ENCODE results near the gene FCHO1. TPM values are rescaled to one million over a fixed set of nuclear protein-coding genes. Genes with fewer than 3 reads are reported as not detected.
A peak's percentile ranks its signal among the peaks of the same experiment; 100 is the strongest.
"Not testable (repeated sequence)": the region's sequence is repeated elsewhere in the genome, so short reads cannot be mapped to it uniquely, and the experiment has no call there.

FCHO1 gene
- polyA plus RNA-seq, 1 donor: 1.6 TPM

DNA sequence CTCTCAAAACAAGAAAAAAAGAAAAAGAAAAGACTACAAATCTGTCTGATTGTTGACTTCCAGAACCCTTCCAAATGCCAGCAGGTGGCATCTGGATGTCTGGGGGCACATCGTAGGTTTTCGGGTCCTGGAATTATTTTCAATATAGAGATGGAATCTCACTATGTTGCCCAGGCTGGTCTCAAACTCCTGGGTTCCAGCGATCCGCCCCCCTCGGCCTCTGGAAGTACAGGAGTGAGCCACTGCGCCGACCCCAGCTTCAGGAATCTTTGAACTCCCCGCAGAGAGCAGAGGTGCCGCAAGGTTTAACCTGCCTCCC is 43.1 kb downstream of the FCHO1 start:
- no peak for DNase-seq

GRCh38 chr19:17794731-17795494 is 43.6 kb downstream of the FCHO1 start, which contains the start of gene B3GNT3:
TSS of gene B3GNT3 (plus strand) at chr19:17795138. CDS start at chr19:17807808, 12,670 bp downstream.
- peak; percentile 40 for DNase-seq

- DNase-seq: no peak
These were observed 44.2 kb downstream of the FCHO1 start for GRCh38 chr19:17795495-17795856.

- DNase-seq: no peak
These were observed 44.9 kb downstream of the FCHO1 start for GRCh38 chr19:17796013-17796837.

GRCh38 chr19:17796838-17797423 is 45.7 kb downstream of the FCHO1 start:
- no peak for DNase-seq

GRCh38 chr19:17797424-17798201 is 46.3 kb downstream of the FCHO1 start:
- DNase-seq: no peak

GRCh38 chr19:17798599-17798998 is 47.3 kb downstream of the FCHO1 start:
- not testable (repeated sequence) for DNase-seq

GRCh38 chr19:17802137-17802858 is 51.0 kb downstream of the FCHO1 start:
- DNase-seq: no peak

- no peak for DNase-seq
These were observed 52.1 kb downstream of the FCHO1 start for GRCh38 chr19:17803264-17803896.

GRCh38 chr19:17805427-17805826 is 54.1 kb downstream of the FCHO1 start:
- no peak for DNase-seq

DNA sequence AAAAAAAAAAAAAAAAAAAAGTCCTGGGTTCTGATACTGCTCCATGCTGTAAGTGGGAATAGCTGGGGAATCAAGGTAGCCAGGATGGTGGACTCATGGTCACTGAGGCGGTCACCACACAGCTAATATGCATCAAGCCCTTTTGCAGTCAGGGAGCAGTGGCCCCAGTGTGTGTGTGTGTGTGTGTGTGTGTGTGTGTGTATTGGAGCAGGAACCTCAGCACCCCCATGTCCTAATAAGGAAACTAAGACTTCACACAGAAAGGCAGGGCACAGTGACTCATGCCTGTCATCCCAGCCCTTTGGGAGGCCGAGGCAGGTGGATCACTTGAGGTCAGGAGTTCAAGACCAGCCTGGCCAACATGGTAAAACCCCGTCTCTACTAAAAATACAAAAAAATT is 55.7 kb downstream of the FCHO1 start:
- no peak for DNase-seq

DNA sequence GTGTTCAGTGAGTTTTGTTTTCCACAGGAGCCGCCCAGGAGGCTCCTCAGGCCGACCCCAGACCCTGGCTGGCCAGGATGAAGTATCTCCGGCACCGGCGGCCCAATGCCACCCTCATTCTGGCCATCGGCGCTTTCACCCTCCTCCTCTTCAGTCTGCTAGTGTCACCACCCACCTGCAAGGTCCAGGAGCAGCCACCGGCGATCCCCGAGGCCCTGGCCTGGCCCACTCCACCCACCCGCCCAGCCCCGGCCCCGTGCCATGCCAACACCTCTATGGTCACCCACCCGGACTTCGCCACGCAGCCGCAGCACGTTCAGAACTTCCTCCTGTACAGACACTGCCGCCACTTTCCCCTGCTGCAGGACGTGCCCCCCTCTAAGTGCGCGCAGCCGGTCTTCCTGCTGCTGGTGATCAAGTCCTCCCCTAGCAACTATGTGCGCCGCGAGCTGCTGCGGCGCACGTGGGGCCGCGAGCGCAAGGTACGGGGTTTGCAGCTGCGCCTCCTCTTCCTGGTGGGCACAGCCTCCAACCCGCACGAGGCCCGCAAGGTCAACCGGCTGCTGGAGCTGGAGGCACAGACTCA is 56.5 kb downstream of the FCHO1 start:
- no peak for DNase-seq

- DNase-seq: no peak
These were observed 59.8 kb downstream of the FCHO1 start for GRCh38 chr19:17811103-17811502.

DNA sequence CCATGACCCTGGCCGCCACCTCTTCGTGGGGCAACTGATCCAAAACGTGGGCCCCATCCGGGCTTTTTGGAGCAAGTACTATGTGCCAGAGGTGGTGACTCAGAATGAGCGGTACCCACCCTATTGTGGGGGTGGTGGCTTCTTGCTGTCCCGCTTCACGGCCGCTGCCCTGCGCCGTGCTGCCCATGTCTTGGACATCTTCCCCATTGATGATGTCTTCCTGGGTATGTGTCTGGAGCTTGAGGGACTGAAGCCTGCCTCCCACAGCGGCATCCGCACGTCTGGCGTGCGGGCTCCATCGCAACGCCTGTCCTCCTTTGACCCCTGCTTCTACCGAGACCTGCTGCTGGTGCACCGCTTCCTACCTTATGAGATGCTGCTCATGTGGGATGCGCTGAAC is 60.4 kb downstream of the FCHO1 start:
- DNase-seq: no peak

GRCh38 chr19:17812099-17812498 is 60.8 kb downstream of the FCHO1 start:
- DNase-seq: no peak

DNA sequence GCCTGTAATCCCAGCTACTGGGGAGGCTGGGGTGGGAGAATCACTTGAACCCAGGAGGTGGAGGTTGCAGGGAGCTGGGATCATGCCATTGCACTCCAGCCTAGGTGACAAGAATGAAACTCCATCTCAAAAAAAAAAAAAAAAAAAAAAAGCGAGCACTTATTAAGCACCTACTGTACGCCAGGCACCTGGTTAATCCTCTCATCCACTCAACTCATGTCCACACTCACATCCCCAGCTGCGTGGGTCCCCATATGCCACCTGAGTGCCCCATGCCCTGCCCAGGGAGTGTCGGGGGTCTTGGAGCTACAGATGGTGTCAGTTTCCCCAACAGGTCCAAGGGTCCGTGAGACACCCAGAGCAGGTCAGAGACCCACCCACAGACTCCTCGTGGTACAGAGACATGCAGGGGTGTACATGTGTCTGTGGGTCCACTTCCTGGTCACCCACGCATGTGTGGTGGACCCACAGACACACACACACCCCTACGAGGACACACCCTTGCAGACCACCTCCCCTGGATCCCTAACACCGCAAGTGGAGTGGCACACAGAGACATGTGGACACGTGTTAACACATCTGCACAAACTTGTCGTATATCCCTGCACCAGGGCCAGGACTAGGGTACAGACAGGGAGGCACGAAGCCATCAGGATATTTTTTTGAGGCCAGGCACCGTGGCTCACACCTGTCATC is 66.5 kb downstream of the FCHO1 start:
- no peak for DNase-seq

GRCh38 chr19:17821190-17821589 is 69.9 kb downstream of the FCHO1 start, which contains the start of gene INSL3:
TSS of gene INSL3 (minus strand) at chr19:17821519. CDS start at chr19:17821506, 13 bp downstream.
- no peak for DNase-seq

- no peak for DNase-seq
These were observed 73.1 kb downstream of the FCHO1 start for GRCh38 chr19:17824339-17824738.

DNA sequence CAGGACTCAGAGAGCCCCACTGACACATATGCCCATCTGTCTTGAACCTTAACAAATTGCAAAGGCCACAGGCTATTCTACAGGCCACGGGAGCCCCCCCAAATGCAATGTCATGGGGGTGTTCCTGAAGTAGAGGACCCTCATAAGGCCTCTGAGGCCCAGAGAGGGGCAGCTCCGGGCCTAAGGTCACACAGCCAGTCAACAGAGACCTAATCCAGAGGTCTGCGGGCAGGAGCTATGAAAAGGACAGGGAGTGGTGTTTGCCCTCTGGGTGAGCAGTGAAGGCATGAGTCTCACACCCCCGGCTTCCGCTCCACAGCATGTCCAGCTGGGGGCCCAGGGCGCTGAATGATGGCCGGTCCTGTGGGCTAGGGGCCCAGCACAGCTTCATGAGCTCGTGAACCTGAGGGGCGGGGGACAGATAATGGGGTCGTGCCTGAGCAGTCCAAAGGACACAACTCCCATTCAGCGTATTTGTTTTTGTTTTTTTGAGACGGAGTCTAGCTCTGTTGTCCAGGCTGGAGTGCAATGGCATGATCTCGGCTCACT is 75.3 kb downstream of the FCHO1 start:
- DNase-seq: no peak

Measured in left kidney (tissue), 2 donors.